Measurements from ENCODE around the gene MACO1.

DNA sequence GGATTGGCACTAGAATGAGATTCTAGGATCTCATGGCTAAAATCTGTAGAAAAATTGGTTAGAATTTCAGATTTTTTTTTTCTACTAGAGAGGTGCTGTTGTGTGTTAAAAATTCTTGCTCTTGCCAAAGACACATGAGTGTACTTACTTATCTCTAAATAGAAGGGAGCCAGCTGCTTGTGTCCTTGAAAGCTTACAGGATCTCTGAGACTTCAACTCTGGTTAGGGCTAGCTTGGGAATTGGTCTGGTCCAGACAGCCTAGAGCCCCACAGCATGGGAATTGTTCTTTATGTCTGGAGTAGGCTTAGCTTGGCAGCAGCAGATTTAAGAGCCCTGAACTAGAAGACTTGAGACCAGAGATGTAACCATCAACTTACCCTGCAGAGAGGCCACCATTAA is 37.3 kb downstream of the MACO1 start:
- TF ChIP-seq POLR2A (IDR thresholded peaks at IDR 0.05; ENCODE audit: low read depth, low read length) (no peak), POLR2AphosphoS5 (IDR thresholded peaks at IDR 0.05; ENCODE audit: low read depth, low read length) (no peak), TAF1 (IDR thresholded peaks at IDR 0.05; ENCODE audit: borderline replicate concordance, low read depth, low read length) (no peak)

Measured in GM12892 (cell line).